Measurements from ENCODE around the gene RILPL2.
"Not testable (repeated sequence)": the region's sequence is repeated elsewhere in the genome, so short reads cannot be mapped to it uniquely, and the experiment has no call there.

Gene RILPL2

DNA sequence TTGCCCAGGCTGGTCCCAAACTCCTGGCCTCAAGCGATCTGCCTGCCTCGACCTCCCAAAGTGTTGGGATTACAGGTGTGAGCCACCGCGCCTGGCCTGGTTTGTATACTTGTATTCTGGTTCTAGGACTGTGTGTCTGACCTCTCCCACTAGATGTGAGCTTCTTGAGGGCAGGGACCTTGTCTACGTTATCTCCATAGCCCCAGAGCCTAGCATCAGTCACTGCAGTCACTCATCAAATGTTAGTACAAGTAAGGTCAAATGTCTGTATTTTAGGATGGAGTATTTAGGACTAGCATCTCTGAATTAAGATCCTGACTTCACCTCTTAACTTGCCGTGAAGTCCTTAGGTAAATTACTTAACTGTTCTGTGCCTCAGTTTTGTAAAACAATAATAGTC lies 2.9 kb downstream of the RILPL2 start:
- no peak overlapping the region for H3K4me3 ChIP-seq (ENCODE audit: low read depth, low read length)
- TF ChIP-seq, protein P1, sequence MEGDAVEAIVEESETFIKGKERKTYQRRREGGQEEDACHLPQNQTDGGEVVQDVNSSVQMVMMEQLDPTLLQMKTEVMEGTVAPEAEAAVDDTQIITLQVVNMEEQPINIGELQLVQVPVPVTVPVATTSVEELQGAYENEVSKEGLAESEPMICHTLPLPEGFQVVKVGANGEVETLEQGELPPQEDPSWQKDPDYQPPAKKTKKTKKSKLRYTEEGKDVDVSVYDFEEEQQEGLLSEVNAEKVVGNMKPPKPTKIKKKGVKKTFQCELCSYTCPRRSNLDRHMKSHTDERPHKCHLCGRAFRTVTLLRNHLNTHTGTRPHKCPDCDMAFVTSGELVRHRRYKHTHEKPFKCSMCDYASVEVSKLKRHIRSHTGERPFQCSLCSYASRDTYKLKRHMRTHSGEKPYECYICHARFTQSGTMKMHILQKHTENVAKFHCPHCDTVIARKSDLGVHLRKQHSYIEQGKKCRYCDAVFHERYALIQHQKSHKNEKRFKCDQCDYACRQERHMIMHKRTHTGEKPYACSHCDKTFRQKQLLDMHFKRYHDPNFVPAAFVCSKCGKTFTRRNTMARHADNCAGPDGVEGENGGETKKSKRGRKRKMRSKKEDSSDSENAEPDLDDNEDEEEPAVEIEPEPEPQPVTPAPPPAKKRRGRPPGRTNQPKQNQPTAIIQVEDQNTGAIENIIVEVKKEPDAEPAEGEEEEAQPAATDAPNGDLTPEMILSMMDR (IDR thresholded peaks at IDR 0.05; ENCODE audit: low read depth, low read length): no peak

DNA sequence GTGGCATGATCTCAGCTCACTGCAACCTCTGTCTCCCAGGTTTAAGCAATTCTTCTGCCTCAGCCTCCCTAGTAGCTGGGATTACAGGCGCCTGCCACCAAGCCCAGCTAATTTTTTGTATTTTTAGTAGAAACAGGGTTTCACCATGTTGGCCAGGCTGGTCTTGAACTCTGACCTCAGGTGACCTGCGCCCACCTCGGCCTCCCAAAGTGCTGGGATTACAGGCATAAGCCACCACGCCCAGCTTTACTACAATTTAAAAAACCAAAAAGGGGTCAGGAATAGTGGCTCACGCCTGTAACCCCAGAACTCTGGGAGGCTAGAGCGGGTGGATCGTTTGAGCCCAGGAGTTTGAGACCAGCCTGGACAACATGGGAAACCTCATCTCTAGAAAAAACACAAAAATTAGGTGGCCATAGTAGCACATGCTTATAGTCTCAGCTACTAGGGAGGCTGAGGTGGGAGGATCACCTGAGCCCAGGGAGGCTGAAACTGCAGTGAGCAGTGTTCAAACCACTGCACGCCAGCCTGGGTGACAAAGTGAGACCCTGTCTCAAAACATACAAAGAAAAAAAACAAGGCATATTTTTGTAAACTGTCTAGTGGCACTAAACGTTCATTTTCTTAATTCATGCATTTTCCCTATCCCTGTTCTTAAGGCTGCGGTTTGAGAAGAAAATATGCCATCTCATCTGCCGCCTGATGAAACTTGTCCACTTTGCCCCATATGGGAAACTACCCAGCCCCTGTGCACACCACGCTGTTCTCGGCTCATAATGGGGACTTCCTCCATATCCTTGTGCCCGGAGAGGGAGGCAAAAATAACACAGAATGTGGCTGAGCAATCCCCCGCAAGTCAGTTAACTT lies 4.3 kb downstream of the RILPL2 start:
- H3K4me3 ChIP-seq (ENCODE audit: low read depth, low read length): not testable (repeated sequence)

DNA sequence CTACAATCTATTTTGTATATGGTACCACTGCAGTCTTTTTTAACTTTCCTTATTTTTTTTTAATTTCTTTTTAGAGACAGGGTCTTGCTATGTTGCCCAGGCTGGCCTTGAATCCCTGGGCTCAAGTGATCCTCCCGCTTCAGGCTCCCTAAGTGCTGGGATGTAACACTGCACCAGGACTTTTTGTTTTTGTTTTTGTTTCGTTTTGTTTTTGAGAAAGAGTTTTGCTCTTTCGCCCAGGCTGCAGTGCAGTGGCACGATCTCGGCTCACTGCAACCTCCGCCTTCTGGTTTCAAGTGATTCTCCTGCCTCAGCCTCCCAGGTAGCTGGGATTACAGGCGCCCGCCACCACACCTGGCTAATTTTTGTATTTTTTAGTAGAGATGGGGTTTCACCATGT lies 7.4 kb downstream of the RILPL2 start:
- not testable (repeated sequence) for H3K4me3 ChIP-seq (ENCODE audit: low read depth, low read length)

DNA sequence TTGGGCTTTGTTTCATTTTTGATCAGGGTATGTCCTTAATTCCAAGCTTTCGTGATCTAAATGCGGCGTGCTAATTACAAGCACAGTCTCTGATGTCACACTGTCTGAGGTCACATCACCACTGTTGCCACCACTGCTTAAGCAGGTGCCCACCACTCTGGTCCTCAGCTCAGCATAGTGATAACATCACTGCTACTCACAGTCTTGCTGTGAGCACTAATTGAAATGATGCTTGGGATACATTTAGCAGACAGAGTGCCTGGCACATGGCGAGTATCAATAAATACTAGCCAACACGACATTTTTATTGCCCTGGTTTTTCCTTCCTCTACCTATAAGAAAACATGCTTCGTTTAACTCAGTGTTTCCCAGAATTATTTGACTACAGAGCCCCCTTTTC lies 7.9 kb downstream of the RILPL2 start:
- TF ChIP-seq, protein P1 (IDR thresholded peaks at IDR 0.05; ENCODE audit: low read depth, low read length): no peak
- H3K4me3 ChIP-seq (ENCODE audit: low read depth, low read length): no peak overlapping the region

DNA sequence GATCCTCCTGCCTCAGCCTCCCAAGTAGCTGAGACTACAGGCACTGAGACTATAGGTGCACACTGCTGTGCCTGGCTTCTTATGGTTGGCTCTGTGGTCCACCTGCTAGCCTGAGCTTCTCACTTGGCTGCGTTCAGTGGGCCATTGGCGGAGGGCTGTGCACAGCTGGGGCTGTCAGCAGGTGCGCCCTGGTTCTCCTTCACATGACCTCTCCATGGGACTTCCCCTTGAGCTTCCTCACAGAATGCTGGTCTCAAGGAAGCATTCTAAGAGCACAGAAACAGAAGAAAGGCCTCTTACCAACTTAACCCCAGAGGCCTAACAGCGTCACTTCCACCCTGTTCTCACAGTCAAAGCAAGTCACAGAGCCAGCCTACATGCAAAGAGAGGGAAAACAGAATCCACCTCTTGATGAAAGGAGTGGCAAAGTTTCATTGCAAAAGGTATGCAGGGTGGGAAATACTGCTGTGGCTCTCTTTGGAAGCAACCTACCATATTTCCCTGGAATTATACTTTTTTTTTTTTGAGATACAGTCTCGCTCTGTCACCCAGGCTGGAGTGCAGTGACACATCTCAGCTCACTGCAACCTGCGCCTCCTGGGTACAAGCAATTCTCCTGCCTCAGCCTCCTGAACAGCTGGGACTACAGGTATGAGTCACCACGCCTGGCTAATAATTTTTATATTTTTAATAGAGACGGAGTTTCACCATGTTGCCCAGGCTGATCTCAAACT lies 9.3 kb downstream of the RILPL2 start:
- TF ChIP-seq, protein P1 (IDR thresholded peaks at IDR 0.05; ENCODE audit: low read depth, low read length): no peak
- H3K4me3 ChIP-seq (ENCODE audit: low read depth, low read length): no peak overlapping the region

DNA sequence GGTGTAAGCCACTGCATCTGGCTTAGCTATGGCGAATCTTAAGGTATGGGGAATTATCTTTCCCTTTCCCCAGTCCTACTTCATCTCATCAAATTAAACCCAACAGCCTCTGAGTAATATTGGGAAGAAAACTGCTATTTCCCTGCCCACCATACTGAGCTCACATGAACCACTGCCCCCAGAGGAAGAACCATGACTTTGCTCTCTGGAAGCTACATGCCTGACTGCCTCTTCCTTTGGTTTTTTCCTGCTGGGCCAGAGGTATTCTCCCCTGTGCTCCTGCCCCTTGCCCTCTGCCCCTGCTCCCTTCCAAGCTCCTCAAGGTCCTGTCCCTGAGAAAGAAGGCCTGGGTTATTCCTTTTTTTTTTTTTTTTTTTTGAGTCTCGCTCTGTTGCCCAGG lies 15.2 kb downstream of the RILPL2 start:
- TF ChIP-seq, protein P1 (IDR thresholded peaks at IDR 0.05; ENCODE audit: low read depth, low read length): no peak
- H3K4me3 ChIP-seq (ENCODE audit: low read depth, low read length): no peak overlapping the region

DNA sequence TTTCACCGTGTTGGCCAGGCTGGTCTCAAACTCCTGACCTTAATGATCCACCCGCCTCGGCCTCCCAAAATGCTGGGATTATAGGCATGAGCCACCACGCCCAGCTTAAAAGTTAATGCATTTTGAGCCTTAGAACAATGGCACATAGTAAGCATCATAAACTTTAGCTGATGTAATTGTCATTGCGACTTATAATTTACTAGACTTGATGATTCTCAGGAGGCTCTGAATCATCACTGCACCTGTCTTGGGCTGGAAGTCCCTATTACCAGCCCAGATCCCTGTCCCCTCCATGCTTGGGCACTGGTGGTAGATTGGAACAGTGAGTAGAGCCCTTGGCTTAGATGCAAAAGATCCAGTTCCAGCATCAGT lies 26.5 kb downstream of the RILPL2 start:
- TF ChIP-seq, protein P1 (IDR thresholded peaks at IDR 0.05; ENCODE audit: low read depth, low read length): no peak
- no peak overlapping the region for H3K4me3 ChIP-seq (ENCODE audit: low read depth, low read length)

DNA sequence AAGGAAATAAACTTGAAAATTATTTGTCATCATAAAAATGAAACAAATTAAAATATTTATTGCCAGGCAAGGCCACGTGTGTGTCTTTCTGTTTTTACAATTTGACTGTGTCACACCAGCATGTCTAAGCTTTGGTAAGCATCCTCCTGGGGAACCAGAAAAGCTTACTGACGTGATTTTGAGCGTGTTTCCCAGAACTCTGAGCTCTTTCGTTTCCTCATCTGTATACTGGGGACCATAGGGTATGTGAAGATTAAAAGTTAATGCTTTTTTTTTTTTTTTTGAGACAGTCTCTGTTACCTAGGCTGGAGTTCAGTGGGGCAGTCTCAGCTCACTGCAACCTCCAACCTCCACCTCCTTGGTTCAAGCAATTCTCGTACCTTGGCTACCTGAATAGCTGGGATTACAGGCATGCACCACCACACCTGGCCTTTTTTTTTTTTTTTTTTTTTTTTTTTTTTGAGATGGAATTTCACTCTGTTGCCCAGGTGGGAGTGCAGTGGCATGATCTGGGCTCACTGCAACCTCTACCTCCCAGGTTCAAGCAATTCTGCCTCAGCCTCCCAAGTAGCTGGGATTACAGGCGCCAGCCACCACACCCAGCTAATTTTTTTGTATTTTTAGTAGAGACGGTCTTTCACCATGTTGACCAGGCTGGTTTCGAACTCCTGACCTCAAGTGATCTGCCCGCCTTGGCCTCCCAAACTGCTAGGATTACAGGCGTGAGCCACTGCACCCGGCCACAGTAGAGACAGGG lies 27.0 kb downstream of the RILPL2 start:
- H3K4me3 ChIP-seq (ENCODE audit: low read depth, low read length): not testable (repeated sequence)

DNA sequence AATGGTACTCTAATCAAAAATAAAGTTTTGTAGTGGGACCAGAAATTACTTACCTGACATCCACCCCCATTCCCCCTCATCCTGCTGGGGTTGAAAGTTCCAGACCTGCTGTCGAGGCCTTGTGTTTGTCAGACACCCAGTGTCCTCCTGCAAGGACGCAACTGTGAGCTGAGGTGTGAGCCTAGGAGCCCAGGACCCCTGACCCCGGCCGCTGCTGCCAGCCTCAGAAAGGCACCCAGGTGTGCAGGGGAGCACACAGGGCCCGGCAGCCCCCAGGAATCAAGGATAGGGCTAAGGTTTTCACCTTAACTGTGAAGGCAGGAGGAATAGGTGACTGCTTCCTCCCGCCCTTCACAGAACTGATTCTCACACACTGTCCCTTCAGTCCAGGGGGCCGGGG lies 27.9 kb downstream of the RILPL2 start:
- H3K4me3 ChIP-seq (ENCODE audit: low read depth, low read length): not testable (repeated sequence)

DNA sequence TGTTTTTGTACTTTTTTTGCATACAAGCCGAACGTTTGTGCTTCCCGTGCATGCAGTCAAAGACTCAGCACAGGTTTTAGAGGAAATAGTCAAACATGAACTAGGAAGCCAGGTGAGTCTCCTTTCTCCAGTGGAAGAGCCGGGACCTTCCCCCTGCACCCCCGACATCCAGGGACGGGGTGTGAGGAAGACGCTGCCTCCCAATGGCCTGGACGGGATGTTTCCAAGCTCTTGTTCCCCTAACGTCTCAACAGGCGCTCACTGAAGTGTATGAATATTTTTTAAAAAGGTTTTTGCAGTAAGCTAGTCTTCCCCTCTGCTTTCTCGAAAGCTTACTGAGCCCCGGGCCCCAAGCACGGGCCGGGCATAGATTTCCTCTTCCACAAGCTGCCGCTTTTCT lies 28.6 kb downstream of the RILPL2 start:
- H3K4me3 ChIP-seq (ENCODE audit: low read depth, low read length): not testable (repeated sequence)

DNA sequence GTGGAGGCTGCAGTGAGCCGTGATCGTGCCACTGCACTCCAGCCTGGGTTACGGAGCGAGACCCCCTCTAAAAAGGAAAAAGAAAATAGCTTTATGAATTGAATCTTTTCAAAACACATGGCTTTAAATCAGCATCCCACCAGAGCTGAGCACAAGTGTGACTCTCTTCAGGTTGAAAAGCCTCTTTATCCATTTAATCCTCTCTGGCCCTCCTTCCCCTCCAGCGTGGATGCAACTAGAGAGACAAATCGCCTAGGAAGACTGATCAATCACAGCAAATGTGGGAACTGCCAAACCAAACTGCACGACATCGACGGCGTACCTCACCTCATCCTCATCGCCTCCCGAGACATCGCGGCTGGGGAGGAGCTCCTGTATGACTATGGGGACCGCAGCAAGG lies 29.2 kb downstream of the RILPL2 start:
- not testable (repeated sequence) for H3K4me3 ChIP-seq (ENCODE audit: low read depth, low read length)
